H1 (cell line): ENCODE results near the gene SOSTDC1. TPM values are rescaled to one million over a fixed set of nuclear protein-coding genes. Genes with fewer than 3 reads are reported as not detected.

Experiments used
- CTCF ChIA-PET: fragments of 300-600 bp; sonication (Branson Sonifier 250); formaldehyde crosslinking; loops from one replicate; lab custom pipeline; 2021; ENCODE audit not compliant: partially characterized antibody; lab: Charles Lee
- POLR2A ChIA-PET: fragments of 300-600 bp; sonication (Branson Sonifier 250); formaldehyde crosslinking; loops from one replicate; lab custom pipeline; 2021; ENCODE audit warnings: inconsistent platforms; ENCODE audit not compliant: partially characterized antibody; lab: Charles Lee
- DNase-seq, 2 experiments: peaks; one replicate each; pipeline versions ENCODE4 v3.0.0 to v3.0.0-alpha.2; 2010 to 2022; ENCODE audit warnings: low spot score in 2 of 2, low read depth in 1 of 2, mixed read lengths in 1 of 2
- FAIRE-seq: peaks from 2 replicates; lab custom pipeline; 2011; peaks lifted over from hg19 to GRCh38; lab: Jason Lieb, UNC
- H2AFZ ChIP-seq: 2 replicates; pipeline ENCODE4 v1.8.1; 2012; ENCODE audit warnings: low read length, inconsistent platforms
- H2AK5ac ChIP-seq: 2 replicates; pipeline ENCODE4 v1.6.1; 2013; ENCODE audit warnings: low read depth, low read length
- H2BK120ac ChIP-seq: replicated peaks from 2 replicates; pipeline ENCODE3; 2013; ENCODE audit warnings: low read depth, low read length, inconsistent platforms
- H2BK12ac ChIP-seq: 2 replicates; pipeline ENCODE4 v1.6.1; 2013; ENCODE audit warnings: low read depth, low read length
- H2BK15ac ChIP-seq: 2 replicates; pipeline ENCODE4 v1.6.1; 2013; ENCODE audit warnings: low read length
- H2BK20ac ChIP-seq: 2 replicates; pipeline ENCODE4 v1.6.1; 2013; ENCODE audit warnings: low read length
- H2BK5ac ChIP-seq: 2 replicates; pipeline ENCODE4 v1.6.1; 2013; ENCODE audit warnings: low read depth, low read length
- H3K14ac ChIP-seq: 2 replicates; pipeline ENCODE4 v1.6.1; 2013; ENCODE audit warnings: inconsistent platforms; ENCODE audit not compliant: insufficient read length
- H3K18ac ChIP-seq: 2 replicates; pipeline ENCODE4 v1.6.1; 2013; ENCODE audit warnings: low read length; ENCODE audit errors: extremely low read depth
- H3K23ac ChIP-seq: 2 replicates; pipeline ENCODE4 v1.6.1; 2013; ENCODE audit warnings: inconsistent platforms; ENCODE audit not compliant: insufficient read length
- H3K23me2 ChIP-seq: 2 replicates; pipeline ENCODE4 v1.6.1; 2013; ENCODE audit warnings: low read depth, low read length
- H3K27ac ChIP-seq: 2 replicates; pipeline ENCODE4 v1.6.1; 2011; ENCODE audit warnings: low read depth, low read length, inconsistent platforms
- H3K27me3 ChIP-seq, 4 experiments: replicated peaks in 1 of 4; 1 replicate in 1 of 4; 2 replicates in 3 of 4; pipeline versions ENCODE4 v1.6.1 to v1.8.1; 2011 to 2013; ENCODE audit warnings: low read length in 3 of 4, mild to moderate bottlenecking in 3 of 4, inconsistent platforms in 2 of 4, mixed read lengths in 2 of 4, moderate library complexity in 1 of 4; ENCODE audit not compliant: control insufficient read depth in 3 of 4, insufficient read depth in 3 of 4; ENCODE audit errors: extremely low read depth in 1 of 4
- H3K36me3 ChIP-seq, 4 experiments: 2 replicates each; pipeline versions ENCODE4 v1.6.1 to v1.8.1; 2011 to 2013; ENCODE audit warnings: mild to moderate bottlenecking in 4 of 4, low read length in 3 of 4, moderate library complexity in 2 of 4, control low read depth in 1 of 4, inconsistent platforms in 1 of 4; ENCODE audit not compliant: insufficient read depth in 4 of 4, control insufficient read depth in 2 of 4
- H3K4ac ChIP-seq: replicated peaks from 2 replicates; pipeline ENCODE3; 2013; ENCODE audit warnings: low read length, low read depth, mixed read lengths, inconsistent platforms; ENCODE audit not compliant: insufficient read length
- H3K4me1 ChIP-seq, 4 experiments: replicated peaks in 1 of 4; 1 replicate in 1 of 4; 2 replicates in 3 of 4; pipeline versions ENCODE4 v1.6.1 to v1.8.1; 2011 to 2013; ENCODE audit warnings: low read length in 3 of 4, inconsistent platforms in 2 of 4, mixed read lengths in 1 of 4; ENCODE audit not compliant: insufficient read depth in 4 of 4, control insufficient read depth in 3 of 4
- H3K4me2 ChIP-seq, 2 experiments: 2 replicates each; pipeline versions ENCODE4 v1.6.1 to v1.8.1; 2011 to 2013; ENCODE audit warnings: low read depth in 2 of 2, low read length in 2 of 2, control low read depth in 1 of 2, inconsistent platforms in 1 of 2, mild to moderate bottlenecking in 1 of 2; ENCODE audit not compliant: insufficient read depth in 1 of 2
- H3K4me3 ChIP-seq, 4 experiments: fragments of 200-600, 300-600 bp in 1 of 4; sonication (generic), shearing (Covaris generic), sonication (Bioruptor Twin) in 1 of 4; 2 replicates each; pipeline versions ENCODE4 v1.5.1 to v1.8.1; 2011 to 2016; ENCODE audit warnings: low read length in 4 of 4, low read depth in 3 of 4, control low read depth in 2 of 4, inconsistent platforms in 2 of 4, mild to moderate bottlenecking in 2 of 4, mixed read lengths in 1 of 4, moderate library complexity in 1 of 4; ENCODE audit not compliant: insufficient read depth in 2 of 4; ENCODE audit errors: extremely low read depth in 1 of 4
- H3K56ac ChIP-seq: replicated peaks from 2 replicates; pipeline ENCODE3; 2013; ENCODE audit warnings: low read depth, mild to moderate bottlenecking, mixed read lengths, low read length, inconsistent platforms; ENCODE audit not compliant: insufficient read length
- H3K79me1 ChIP-seq: 2 replicates; pipeline ENCODE4 v1.6.1; 2013; ENCODE audit warnings: low read depth, low read length, control low read depth
- H3K79me2 ChIP-seq, 2 experiments: 2 replicates each; pipeline versions ENCODE4 v1.6.1 to v1.8.1; 2012 to 2013; ENCODE audit warnings: low read length in 2 of 2, mild to moderate bottlenecking in 2 of 2, inconsistent platforms in 1 of 2; ENCODE audit not compliant: insufficient read depth in 2 of 2, control insufficient read depth in 1 of 2
- H3K9ac ChIP-seq, 4 experiments: replicated peaks in 1 of 4; 1 replicate in 1 of 4; 2 replicates in 3 of 4; pipeline versions ENCODE4 v1.6.1 to v1.8.1; 2011 to 2013; ENCODE audit warnings: low read depth in 3 of 4, low read length in 3 of 4, control low read depth in 2 of 4, mild to moderate bottlenecking in 2 of 4, moderate library complexity in 2 of 4, inconsistent platforms in 1 of 4; ENCODE audit errors: extremely low read depth in 1 of 4
- H3K9me3 ChIP-seq, 2 experiments: 2 replicates each; pipeline versions ENCODE4 v1.6.1 to v1.8.1; 2012 to 2013; ENCODE audit warnings: mild to moderate bottlenecking in 2 of 2, moderate library complexity in 2 of 2, control low read depth in 1 of 2, inconsistent platforms in 1 of 2, low read depth in 1 of 2, low read length in 1 of 2, mixed read lengths in 1 of 2; ENCODE audit not compliant: insufficient read depth in 2 of 2
- H4K20me1 ChIP-seq, 2 experiments: replicated peaks in 1 of 2; 2 replicates each; pipeline versions ENCODE3 to v1.8.1; 2011 to 2013; ENCODE audit warnings: inconsistent platforms in 2 of 2, low read length in 2 of 2, mild to moderate bottlenecking in 1 of 2; ENCODE audit not compliant: insufficient read depth in 2 of 2, control insufficient read depth in 1 of 2
- H4K5ac ChIP-seq: 2 replicates; pipeline ENCODE4 v1.6.1; 2013; ENCODE audit warnings: low read length, low read depth, mixed read lengths, inconsistent platforms; ENCODE audit not compliant: insufficient read length
- H4K8ac ChIP-seq: 2 replicates; pipeline ENCODE4 v1.8.0; 2013; ENCODE audit warnings: mild to moderate bottlenecking, moderate library complexity, low read length, inconsistent platforms; ENCODE audit not compliant: insufficient read depth; ENCODE audit errors: extremely low read depth
- H4K91ac ChIP-seq: replicated peaks from 2 replicates; pipeline ENCODE3; 2013; ENCODE audit warnings: low read length, mixed read lengths, inconsistent platforms; ENCODE audit not compliant: insufficient read length
- BCL11A ChIP-seq, 2 experiments: IDR thresholded peaks; one replicate each; pipeline ENCODE4 v1.6.1; 2011; ENCODE audit warnings: low read depth in 2 of 2, low read length in 2 of 2, mild to moderate bottlenecking in 2 of 2
- CBX8 ChIP-seq: fragments of 300-800, 300-1000 bp; sonication (generic); IDR thresholded peaks from 2 replicates; pipeline ENCODE4 v1.7.1; 2016; ENCODE audit warnings: low read depth, low read length, borderline replicate concordance
- CHD1 ChIP-seq: IDR thresholded peaks from 2 replicates; pipeline ENCODE4 v1.6.1; 2012; ENCODE audit warnings: low read depth, low read length, improper control_type of control experiment
- CHD2 ChIP-seq: IDR thresholded peaks from 2 replicates; pipeline ENCODE4 v1.6.1; 2012; ENCODE audit warnings: low read length, improper control_type of control experiment
- whole genome bisulfite sequencing, 2 experiments: shearing (Covaris generic) in 1 of 2; methylation state at CpG; one replicate each; pipeline versions ENCODE4 v1.1.6 to v1.1.7; 2013 to 2015; ENCODE audit warnings: low lambda C conversion rate in 2 of 2, mixed read lengths in 2 of 2, inconsistent platforms in 1 of 2, low coverage in 1 of 2, missing lambda C conversion rate in 1 of 2; ENCODE audit not compliant: insufficient replicate concordance in 2 of 2, insufficient coverage in 1 of 2, insufficient read length in 1 of 2; ENCODE audit errors: extremely low coverage in 1 of 2, missing lambda C conversion rate in 1 of 2; 5-methylcytosine and 5-hydroxymethylcytosine counted together
- polyA plus RNA-seq, 7 experiments: library from polyadenylated mRNA; depleted of rRNA in 3 of 7; stranded (reverse) in 5 of 7; unstranded in 2 of 7; fragments of >200 nt in 5 of 7; fragments of 200-250 nt in 2 of 7; gene quantifications; 1 replicate in 5 of 7; 2 replicates in 1 of 7; 4 replicates in 1 of 7; pipeline versions ENCODE4 v1.2.1 to v1.2.3, GENCODE V29; 2011 to 2013; ENCODE audit warnings: missing spikeins in 2 of 7, mixed read lengths in 2 of 7
- total RNA-seq: library from RNA; stranded (reverse); fragmentation: NEBNext Ultra II Directional; extraction: Animal tissue kit (Norgen Biotek cat#: 25700); gene quantifications from 2 replicates; pipeline ENCODE4 v1.2.1, GENCODE V29; 2021

SOSTDC1 gene
- total and polyA plus RNA-seq, 2 of the 8 experiments (the other 6 are each of a cell fraction or from before 2014, with no cell fraction given): 0.35 to 0.79 TPM

DNA sequence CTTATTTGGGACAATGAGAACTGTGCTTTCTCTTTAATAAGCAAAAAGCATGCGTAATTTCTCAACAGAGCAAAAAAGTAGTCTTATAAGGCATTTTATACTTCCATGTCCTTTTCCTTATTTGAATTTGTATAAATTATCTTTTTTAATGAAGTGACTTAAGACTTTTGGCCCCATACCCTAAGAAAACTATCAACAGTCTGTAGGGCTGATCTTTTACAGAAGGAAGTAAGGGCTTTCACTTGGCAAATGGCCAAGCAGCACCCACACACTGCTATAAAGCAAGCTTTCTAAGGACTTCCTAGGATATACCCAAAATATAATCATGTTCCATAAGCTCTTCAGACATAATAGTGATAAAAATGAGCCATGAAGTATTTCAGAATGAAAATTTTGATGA lies 47.6 kb downstream of the SOSTDC1 start:
- Histone ChIP-seq H2AK5ac (no peak overlapping the region), H2BK5ac (no peak overlapping the region), H3K18ac (no peak overlapping the region), H3K56ac (no peak overlapping the region), H3K4me1 (peaks cover 0 to 5% (median 2%) of the 10 kb centered on the region in 4 experiments; a peak in 1 of 7 replicates), H3K79me2 (no peaks in the 10 kb centered on the region), H4K8ac (no peak overlapping the region), H3K9ac (no peak overlapping the region), H3K4me2 (no peak overlapping the region), H3K36me3 (no peaks in the 10 kb centered on the region), H2BK15ac (no peak overlapping the region), H2AFZ (no peak overlapping the region), H2BK20ac (no peak overlapping the region), H3K27ac (no peak overlapping the region), H2BK120ac (no peak overlapping the region), H4K20me1 (no peaks in the 10 kb centered on the region), H3K14ac (no peak overlapping the region), H3K4ac (no peak overlapping the region), H4K5ac (no peak overlapping the region), H3K27me3 (peaks cover 0 to 10% (median 4%) of the 10 kb centered on the region in 4 experiments; a peak in 3 of 7 replicates), H2BK12ac (no peak overlapping the region), H3K23me2 (peaks cover 15% of the 10 kb centered on the region), H3K9me3 (no peaks in the 10 kb centered on the region), H3K79me1 (no peaks in the 10 kb centered on the region), H4K91ac (no peak overlapping the region), H3K23ac (no peak overlapping the region), H3K4me3 (no peak overlapping the region)
- no peak for DNase-seq
- WGBS, 2 experiments: 46% methylated on average over 1 of the region's 1 CpG; no CpG with 5 or more reads in 1 of the 2 experiments
- POLR2A ChIA-PET: no interaction called here
- CTCF ChIA-PET: interaction anchor here (6.6 kb wide), 1 partner anchor 16 kb away, joined by 40 read pairs; no protein-coding TSS in a partner anchor
- no peak for TF ChIP-seq CHD1
- no peak for TF ChIP-seq CBX8
- no peak for TF ChIP-seq CHD2
- TF ChIP-seq BCL11A (IDR thresholded peaks at IDR 0.05; ENCODE audit: low read depth in 2 of 2, low read length in 2 of 2): no peak
- FAIRE-seq: no peak
